Activated naive CD4-positive, alpha-beta T cell treated with anti-CD3 and anti-CD28 coated beads, Interleukin-2, amount 50 U/mL, for 72 hours (primary cell): Measurements from ENCODE around the gene DGKB. TPM values are rescaled to one million over a fixed set of nuclear protein-coding genes. Genes with fewer than 3 reads are reported as not detected.

Source experiments
- ATAC-seq, 2 donors: fragments of 150-1000 bp; cut with Tn5 transposase; 2 replicates each; pipeline ENCODE4 v1.10.0; 2021; ENCODE audit warnings: mild to moderate bottlenecking in 2 of 2, moderate library complexity in 2 of 2
- DNase-seq, 2 donors: peaks; one replicate each; pipeline ENCODE4 v3.0.0; 2021 to 2022; ENCODE audit warnings: low spot score in 2 of 2
- H3K27ac Mint-ChIP-seq, 2 donors: one replicate each; pipeline ENCODE4 v1.8.0; 2022; ENCODE audit warnings: mild to moderate bottlenecking in 2 of 2, mixed read lengths in 2 of 2
- H3K36me3 Mint-ChIP-seq, 2 donors: one replicate each; pipeline ENCODE4 v1.8.0; 2022; ENCODE audit warnings: mixed read lengths in 2 of 2
- H3K9me3 Mint-ChIP-seq, 2 donors: one replicate each; pipeline ENCODE4 v1.8.0; 2022; ENCODE audit warnings: mixed read lengths in 2 of 2
- total RNA-seq, 2 donors: library from RNA; stranded (reverse); gene quantifications; one replicate each; pipeline ENCODE4 v1.2.3, GENCODE V29; 2022

Gene DGKB
- total RNA-seq, 2 donors from 2014 or later: not detected

DNA sequence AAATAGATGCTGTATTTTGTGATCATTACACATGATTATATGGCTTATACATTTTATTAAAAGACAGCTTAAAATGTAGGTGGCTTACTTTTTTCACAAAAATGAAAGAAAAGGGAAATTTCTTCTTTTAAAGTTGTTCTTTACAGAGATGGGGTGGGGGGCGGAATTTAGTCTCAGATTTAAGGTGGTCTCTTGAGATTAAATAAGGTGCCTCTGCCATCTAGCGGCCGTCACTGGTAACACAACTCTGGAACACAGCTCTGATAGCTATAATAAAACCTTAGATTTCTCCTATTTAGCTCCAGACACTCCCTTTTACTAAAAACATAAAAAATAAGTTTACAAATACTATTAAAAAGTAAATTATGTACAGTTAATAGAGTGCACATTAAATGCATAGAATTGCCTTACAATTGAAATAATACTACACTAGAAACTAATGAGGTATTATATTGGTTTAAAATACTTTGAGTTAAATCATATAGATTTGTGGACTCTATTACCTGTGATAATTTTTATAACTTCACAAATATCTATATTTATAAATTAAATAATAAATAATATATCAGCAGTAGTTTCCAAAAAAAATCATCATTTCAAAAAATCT, 210.9 kb downstream of the DGKB start:
- Mint-ChIP-seq H3K9me3 (no peaks in the 10 kb centered on the region), H3K27ac (no peak overlapping the region), H3K36me3 (no peaks in the 10 kb centered on the region)
- ATAC-seq (no peak), DNase-seq (peak in 1 of 2 donors; percentile 37)

DNA sequence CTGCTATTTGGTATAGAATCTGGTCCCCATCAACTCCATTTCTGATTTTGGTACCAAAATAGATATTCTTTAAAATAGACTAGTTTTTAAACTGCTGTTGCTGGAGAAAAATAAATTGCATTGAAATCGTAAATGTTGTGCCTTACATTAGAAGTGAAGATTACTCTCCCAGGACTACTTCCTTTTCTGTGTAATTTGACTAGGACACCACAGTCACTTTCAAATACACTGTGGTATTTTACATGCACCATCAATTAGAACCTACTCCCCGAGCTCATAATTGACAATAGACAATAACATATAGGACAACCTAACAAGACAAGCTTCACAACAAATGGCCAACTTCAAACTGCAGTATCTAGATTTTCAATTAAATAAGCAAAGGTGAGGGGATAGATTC, 211.5 kb downstream of the DGKB start:
- H3K36me3 Mint-ChIP-seq: no peaks in the 10 kb centered on the region
- ATAC-seq (no peak), DNase-seq (no peak)
- no peak overlapping the region for H3K27ac Mint-ChIP-seq
- no peaks in the 10 kb centered on the region for H3K9me3 Mint-ChIP-seq

DNA sequence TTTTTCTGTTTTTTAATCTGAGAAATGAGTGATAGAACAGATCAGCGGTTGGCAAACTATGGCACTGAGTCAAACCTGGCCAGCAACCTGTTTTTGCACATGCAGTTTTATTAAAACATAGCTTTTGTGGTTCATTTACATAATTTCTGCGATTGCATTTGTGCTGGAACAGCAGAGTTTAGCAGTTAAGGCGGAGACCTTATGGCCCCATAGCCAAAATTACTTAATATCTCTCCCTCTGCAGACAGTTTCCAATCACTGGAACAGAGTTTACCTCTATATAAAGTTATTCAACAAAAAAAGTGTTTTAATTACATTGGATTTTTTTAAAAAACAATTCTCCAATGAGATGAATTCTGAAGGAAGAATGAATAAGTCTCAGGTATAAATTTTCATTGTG, 212.1 kb downstream of the DGKB start:
- DNase-seq (no peak), ATAC-seq (no peak)
- Mint-ChIP-seq H3K9me3 (no peaks in the 10 kb centered on the region), H3K36me3 (no peaks in the 10 kb centered on the region), H3K27ac (no peak overlapping the region)

DNA sequence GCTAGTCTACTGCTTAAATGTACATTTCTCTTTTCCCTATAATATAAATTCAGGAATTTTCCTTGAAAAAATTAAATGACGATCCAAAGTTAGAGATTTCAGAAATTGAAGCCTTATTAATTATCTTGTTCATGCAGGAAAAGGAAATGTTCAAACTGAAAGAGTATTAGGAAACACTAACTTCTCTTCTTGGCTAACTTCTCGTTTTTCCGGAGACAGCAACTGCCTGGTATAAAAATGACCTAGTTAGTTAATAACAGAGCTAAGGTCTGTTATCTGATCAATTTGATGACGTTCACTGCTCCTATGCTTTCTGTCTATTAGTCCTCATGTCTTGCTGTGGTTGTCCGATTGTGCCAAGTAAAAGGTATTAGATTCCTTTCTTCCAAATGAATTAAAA, 212.5 kb downstream of the DGKB start:
- no peak for DNase-seq
- no peaks in the 10 kb centered on the region for H3K9me3 Mint-ChIP-seq
- no peak overlapping the region for H3K27ac Mint-ChIP-seq
- ATAC-seq: no peak
- no peaks in the 10 kb centered on the region for H3K36me3 Mint-ChIP-seq

DNA sequence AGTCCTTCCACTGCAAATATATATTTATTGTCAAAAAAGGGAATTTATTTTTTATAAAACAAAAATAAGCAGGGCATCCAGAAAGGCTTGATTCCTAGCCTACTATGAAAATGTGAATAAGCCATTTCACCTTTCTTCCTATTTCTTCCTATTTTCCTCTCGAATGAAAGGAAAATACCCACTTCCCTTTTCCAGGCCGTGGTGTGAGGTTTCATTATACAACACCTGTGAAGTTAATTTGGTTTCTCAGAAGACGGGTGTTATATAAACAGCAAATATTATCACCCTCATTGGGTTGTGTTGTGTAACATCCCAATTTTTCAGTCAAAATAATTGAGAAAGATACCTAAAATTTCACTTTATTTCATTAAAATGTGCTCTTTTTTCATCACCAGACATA, 214.3 kb downstream of the DGKB start:
- no peak for ATAC-seq

DNA sequence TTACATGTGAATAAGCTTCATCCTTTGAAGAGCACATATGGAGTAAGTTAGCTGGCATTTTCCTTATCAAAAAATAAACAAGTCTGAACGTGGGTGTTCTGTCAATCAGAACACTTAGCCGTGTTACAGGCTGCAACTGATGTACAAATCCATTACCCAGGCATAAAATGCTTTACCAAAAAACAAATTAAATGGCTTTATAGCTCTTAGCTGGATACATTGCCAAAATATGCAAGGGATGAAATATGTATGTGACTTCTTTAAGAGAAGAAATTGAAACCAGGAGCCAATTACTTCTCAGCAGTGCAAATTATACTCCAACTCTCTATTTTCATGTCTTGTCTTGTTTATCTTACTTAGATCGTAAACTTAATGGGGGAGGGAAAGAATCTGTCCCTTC, 214.8 kb downstream of the DGKB start:
- DNase-seq (no peak), ATAC-seq (no peak)
- Mint-ChIP-seq H3K27ac (no peak overlapping the region), H3K9me3 (no peaks in the 10 kb centered on the region), H3K36me3 (no peaks in the 10 kb centered on the region)

More for the DNA sequence above, 214.3 kb downstream of the DGKB start:
- H3K27ac Mint-ChIP-seq: no peak overlapping the region
- no peaks in the 10 kb centered on the region for H3K36me3 Mint-ChIP-seq
- DNase-seq: no peak
- H3K9me3 Mint-ChIP-seq: no peaks in the 10 kb centered on the region

DNA sequence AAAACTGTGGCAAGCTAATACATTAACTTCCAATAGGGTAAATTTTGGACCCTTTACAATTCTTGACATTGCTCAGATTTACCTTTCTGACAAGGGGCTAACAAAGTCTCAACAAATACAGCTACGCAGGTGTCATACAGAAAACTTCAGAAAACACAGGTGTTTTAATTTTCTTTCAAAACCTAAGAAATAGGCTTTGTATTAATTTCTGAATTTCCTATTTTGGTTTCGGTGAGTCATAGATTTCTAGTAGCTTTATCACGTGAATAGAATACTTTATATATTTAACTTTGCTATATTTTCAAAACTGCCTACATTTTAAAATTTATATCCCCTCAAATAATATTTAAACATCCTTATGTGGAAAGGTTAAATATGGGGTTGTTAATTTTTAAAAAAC, 215.3 kb downstream of the DGKB start:
- ATAC-seq: no peak

DNA sequence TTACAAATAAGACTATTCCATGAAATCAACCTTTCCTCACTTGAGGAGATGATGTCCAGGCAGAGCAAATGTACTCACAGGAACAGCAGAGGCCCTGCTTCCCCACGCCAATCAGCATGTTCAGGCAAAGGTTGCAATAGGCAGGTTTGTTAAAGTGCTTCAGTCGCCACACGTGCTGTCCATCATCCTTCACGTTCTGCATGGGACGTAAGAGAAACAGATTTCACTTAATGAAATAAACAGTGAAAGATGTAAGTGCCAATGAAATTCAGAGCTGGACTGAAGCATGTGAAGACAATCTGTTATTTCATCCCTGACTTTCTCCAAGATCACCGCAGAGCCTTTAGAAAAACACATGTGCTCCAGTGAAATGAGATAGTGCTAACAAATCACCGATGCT, 217.4 kb downstream of the DGKB start:
- ATAC-seq: no peak
- Mint-ChIP-seq H3K9me3 (no peaks in the 10 kb centered on the region), H3K27ac (no peak overlapping the region), H3K36me3 (no peaks in the 10 kb centered on the region)
- no peak for DNase-seq

More for the DNA sequence above, 215.3 kb downstream of the DGKB start:
- Mint-ChIP-seq H3K36me3 (no peaks in the 10 kb centered on the region), H3K27ac (no peak overlapping the region), H3K9me3 (no peaks in the 10 kb centered on the region)
- DNase-seq: no peak

DNA sequence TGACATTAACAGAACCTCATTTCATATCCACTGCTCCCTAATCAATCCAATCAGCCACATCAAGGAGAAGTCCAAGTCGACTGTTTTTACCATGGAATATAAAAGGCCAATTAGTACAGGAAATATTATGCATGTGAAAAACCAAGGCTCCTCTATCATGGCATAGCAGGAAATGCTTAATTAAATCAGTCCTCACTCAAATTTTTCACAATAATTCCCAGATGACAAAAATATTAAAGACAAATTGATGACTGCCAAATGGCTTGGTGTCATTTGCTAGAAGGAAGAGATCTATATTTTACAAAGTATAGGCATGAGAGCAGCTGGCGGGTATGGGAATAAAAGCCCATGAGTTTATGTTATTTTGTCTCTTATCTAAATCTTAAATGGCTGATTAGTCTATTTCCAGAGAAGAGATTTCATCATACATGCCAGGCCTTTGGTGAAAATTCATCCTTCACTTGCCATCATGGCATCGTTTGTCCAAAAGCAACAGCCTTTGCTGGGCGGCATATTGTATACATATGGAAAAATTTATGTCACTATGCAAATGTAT, 219.6 kb downstream of the DGKB start:
- Mint-ChIP-seq H3K27ac (no peak overlapping the region), H3K36me3 (no peaks in the 10 kb centered on the region), H3K9me3 (no peaks in the 10 kb centered on the region)
- ATAC-seq (no peak), DNase-seq (no peak)

DNA sequence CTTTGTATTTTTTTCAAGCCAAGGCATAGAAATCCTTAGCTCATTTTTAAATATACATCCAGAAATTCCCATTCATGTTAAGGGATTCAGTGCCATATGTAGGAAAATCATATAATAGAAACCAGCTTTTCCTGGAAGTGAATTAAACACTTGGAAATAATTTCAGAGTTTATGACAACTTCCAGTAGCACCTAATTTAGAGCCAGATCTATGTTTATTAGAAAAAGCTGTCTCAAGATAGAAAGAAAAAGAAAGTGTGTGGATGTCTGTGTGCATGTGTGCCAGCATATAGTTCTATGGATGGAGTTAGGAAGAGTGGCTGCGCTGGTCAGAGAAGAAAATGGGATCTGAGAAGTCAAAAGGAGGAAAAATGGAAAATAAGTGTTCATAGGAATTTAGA, 225.7 kb downstream of the DGKB start:
- H3K36me3 Mint-ChIP-seq: no peaks in the 10 kb centered on the region
- DNase-seq: no peak
- no peak overlapping the region for H3K27ac Mint-ChIP-seq
- ATAC-seq: no peak
- H3K9me3 Mint-ChIP-seq: peaks cover 0 to 3% of the 10 kb centered on the region in 2 donors

DNA sequence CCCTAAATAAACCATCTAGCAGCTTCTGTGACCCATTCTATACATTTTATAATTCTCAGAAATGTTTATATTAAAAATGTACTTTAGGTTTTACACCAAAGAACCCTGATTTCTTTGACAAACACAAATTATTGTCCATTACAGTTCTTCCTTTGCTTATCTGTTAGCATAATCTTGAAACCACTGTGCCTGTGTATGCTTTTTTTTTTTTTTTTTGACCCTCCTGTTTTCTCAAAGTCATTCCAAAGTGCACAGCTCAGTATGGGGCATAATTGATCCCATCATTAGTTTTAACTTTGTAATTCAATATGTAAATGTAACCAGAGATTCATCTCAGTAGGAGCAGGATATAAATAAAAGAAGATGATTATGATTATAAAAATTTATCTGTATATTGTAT, 229.3 kb downstream of the DGKB start:
- ATAC-seq: no peak
- Mint-ChIP-seq H3K27ac (no peak overlapping the region), H3K9me3 (peaks cover 4 to 6% of the 10 kb centered on the region in 2 donors), H3K36me3 (no peaks in the 10 kb centered on the region)
- DNase-seq: no peak

DNA sequence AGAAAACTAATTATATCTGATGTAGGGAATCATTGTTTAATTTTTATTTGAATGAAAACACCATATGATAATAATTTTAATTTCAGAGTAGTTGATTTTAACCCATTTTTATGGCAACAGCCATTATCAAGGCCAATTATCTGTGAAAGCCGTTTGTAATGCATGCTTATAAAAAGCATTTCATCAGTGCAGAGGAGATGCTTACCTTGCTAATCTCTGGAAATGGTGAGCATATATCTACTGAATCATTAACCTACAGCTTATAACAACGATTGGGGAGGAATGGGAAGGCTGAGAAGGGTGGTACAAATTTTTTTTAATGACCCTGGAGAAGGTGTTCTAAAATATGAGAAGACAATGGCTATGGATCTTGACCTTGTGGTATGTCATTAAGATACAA, 235.6 kb downstream of the DGKB start:
- peaks cover 3 to 16% of the 10 kb centered on the region in 2 donors for H3K9me3 Mint-ChIP-seq
- no peak for ATAC-seq

DNA sequence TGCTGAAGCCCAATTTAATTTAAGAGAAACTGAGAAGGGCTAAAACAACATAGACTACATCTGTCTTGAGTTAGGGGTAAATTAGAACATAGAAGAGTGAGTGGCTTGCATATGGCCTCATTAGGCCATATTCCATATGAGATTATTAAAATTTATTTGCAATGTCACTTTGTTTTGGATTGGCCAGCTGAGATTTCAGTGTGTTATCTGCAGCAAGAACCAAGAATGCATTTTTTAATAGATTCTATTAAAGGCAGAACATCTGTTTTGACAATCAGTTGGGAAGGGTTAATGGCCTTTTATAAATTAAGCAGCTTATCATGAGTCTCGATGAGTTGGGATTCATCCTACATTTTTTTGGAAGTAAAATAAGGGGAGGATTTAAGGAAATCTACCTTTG, 236.2 kb downstream of the DGKB start:
- DNase-seq (no peak), ATAC-seq (no peak)
- Mint-ChIP-seq H3K36me3 (no peaks in the 10 kb centered on the region), H3K27ac (no peak overlapping the region), H3K9me3 (peaks cover 3 to 16% of the 10 kb centered on the region in 2 donors)

More for the DNA sequence above, 235.6 kb downstream of the DGKB start:
- DNase-seq: no peak
- Mint-ChIP-seq H3K36me3 (no peaks in the 10 kb centered on the region), H3K27ac (no peak overlapping the region)

DNA sequence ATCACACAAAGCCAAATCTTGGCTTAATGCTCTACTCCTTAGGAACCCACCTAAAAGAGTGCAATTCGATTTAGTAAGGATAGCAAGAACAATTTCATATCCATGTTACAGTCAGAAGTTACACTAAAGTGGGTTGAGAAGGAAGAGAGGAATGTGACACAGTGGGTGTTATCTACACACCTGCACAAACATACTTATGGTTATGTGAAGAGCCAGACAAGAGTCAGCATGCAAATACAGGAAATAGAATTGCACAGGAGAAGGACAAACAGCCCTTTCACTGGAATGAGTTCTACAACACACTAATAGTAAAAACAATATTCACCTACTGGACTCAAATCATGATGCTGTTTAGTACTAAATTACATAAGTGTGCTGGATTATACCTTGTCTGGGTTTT, 262.8 kb downstream of the DGKB start:
- H3K9me3 Mint-ChIP-seq: peaks cover 4 to 9% of the 10 kb centered on the region in 2 donors

DNA sequence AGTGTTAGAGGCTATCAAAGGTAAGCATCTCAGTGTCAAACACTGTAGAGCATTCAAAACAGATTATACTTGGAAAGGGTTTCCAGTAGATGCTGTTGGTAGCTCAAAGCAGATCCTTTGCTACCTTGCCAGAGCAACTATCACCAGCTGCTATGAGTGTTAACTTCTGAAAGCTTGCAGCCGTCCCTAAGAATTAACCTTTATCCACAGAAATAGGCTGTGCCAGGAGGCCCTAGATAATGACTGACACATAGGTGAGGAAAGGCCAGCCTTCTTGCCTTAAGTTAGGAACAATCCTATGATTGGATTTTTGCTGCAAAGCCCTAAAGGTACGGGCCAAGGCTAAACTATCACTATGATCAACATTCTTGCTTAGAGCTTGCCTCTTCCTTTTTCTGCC, 263.2 kb downstream of the DGKB start:
- Mint-ChIP-seq H3K27ac (no peak overlapping the region), H3K36me3 (peaks cover 3 to 6% of the 10 kb centered on the region in 2 donors), H3K9me3 (peaks cover 3 to 8% of the 10 kb centered on the region in 2 donors)
- ATAC-seq (no peak), DNase-seq (no peak)

More for the DNA sequence above, 262.8 kb downstream of the DGKB start:
- no peak overlapping the region for H3K27ac Mint-ChIP-seq
- peaks cover 7 to 8% of the 10 kb centered on the region in 2 donors for H3K36me3 Mint-ChIP-seq
- DNase-seq: no peak
- no peak for ATAC-seq

DNA sequence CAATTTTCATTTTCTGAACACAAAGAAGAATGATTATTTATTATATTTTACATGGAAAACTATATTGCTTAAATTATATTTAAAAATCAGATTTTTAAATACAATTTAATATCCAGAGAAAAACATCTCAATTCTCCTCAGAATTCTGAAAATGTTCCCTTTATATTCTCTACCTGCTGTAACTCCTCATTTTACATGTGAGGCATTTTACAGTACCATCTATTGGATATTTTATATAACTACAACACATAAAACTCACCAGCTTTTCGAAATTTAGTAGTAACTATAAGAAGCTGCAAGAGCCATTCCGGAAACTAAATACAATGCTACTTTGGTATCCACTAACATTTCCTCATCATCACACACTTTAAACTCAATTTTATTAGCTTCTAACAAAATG, 264.6 kb downstream of the DGKB start:
- Mint-ChIP-seq H3K9me3 (peaks cover 0 to 3% of the 10 kb centered on the region in 2 donors), H3K27ac (no peak overlapping the region), H3K36me3 (no peaks in the 10 kb centered on the region)
- no peak for DNase-seq
- no peak for ATAC-seq

DNA sequence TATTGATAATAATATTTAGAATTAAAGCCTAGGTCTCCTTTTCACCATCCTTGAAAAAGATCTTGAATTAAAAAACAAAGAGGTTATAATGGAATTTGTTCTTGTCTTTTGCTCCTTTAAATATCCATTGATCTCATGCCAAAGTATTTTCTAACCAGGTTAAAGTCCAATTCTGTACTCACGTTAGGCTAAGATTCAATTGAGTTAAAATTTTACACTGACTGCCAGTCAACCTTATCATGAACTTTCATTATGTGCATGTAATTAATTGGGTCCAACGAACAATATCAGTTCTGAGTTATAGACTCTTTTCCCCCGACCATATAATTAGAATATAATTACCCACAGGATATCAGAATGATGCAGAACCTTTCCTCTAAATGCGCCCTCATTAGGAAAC, 266.6 kb downstream of the DGKB start:
- no peaks in the 10 kb centered on the region for H3K36me3 Mint-ChIP-seq
- ATAC-seq (no peak), DNase-seq (no peak)
- H3K9me3 Mint-ChIP-seq: no peaks in the 10 kb centered on the region
- H3K27ac Mint-ChIP-seq: no peak overlapping the region

DNA sequence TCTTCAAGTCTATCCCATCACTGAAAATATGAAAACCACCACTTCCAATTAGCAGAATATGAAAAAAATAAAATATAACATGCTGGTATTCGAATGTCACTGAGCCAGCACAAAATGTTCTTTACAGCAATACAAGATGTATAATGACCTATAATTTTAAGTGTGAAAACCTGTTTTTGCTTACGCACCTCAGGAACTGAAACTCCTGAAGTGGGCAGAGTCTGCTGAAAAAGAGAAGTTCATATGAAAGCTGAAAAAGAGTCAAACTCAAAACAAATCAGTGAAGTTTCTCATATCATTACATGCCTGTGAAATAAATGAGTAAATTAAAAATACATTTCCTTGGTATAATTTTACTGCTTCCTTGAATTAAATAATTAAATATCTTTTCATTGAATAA, 272.5 kb downstream of the DGKB start:
- Mint-ChIP-seq H3K9me3 (peaks cover 3 to 4% of the 10 kb centered on the region in 2 donors), H3K36me3 (no peaks in the 10 kb centered on the region), H3K27ac (no peak overlapping the region)
- no peak for DNase-seq
- ATAC-seq: no peak
